OCI-LY7 (cell line): ENCODE results near the gene SPIRE2. TPM values are rescaled to one million over a fixed set of nuclear protein-coding genes. Genes with fewer than 3 reads are reported as not detected.

Experiments used
- BruUV-seq: library from RNA; stranded (reverse); fragments of 400-500 nt; replicated peaks from 2 replicates; lab custom pipeline; 2021; lab: Mats Ljungman, UMichigan
- CTCF ChIA-PET: fragments of 300-600 bp; sonication (Branson Sonifier 250); formaldehyde crosslinking; loops from one replicate; lab custom pipeline; 2022; ENCODE audit warnings: antibody characterized with exemption; ENCODE audit not compliant: unreplicated experiment; lab: Charles Lee
- POLR2A ChIA-PET: fragments of 300-600 bp; sonication (Branson Sonifier 250); formaldehyde crosslinking; loops from one replicate; lab custom pipeline; 2022; ENCODE audit warnings: antibody characterized with exemption; lab: Charles Lee
- DNase-seq: peaks from one replicate; pipeline ENCODE4 v3.0.0-alpha.2; 2015; ENCODE audit warnings: low spot score
- H2AFZ ChIP-seq: fragments of 200-600 bp; sonication (generic), shearing (Covaris generic); 2 replicates; pipeline ENCODE4 v1.6.1; 2014; ENCODE audit warnings: mild to moderate bottlenecking, antibody characterized with exemption, low read length, moderate library complexity
- H3K27ac ChIP-seq: fragments of 200-600 bp; sonication (generic); 2 replicates; pipeline ENCODE4 v1.5.1; 2014; ENCODE audit warnings: mixed run types, low read depth, mild to moderate bottlenecking, moderate library complexity, low read length, inconsistent platforms; ENCODE audit not compliant: poor library complexity, severe bottlenecking
- H3K36me3 ChIP-seq: fragments of 200-600 bp; sonication (generic); 2 replicates; pipeline ENCODE4 v1.6.1; 2014; ENCODE audit warnings: mild to moderate bottlenecking, antibody characterized with exemption, low read length, moderate library complexity, mixed read lengths; ENCODE audit not compliant: insufficient read depth
- H3K4me1 ChIP-seq: fragments of 200-600 bp; sonication (generic); 2 replicates; pipeline ENCODE4 v1.5.1; 2014; ENCODE audit warnings: mild to moderate bottlenecking, low read length; ENCODE audit not compliant: insufficient read depth, poor library complexity, severe bottlenecking
- H3K4me2 ChIP-seq: fragments of 200-600 bp; sonication (generic); 2 replicates; pipeline ENCODE4 v1.6.1; 2014; ENCODE audit warnings: mild to moderate bottlenecking, low read length
- H3K4me3 ChIP-seq: fragments of 200-600 bp; sonication (generic); 2 replicates; pipeline ENCODE4 v1.5.1; 2014; ENCODE audit warnings: mild to moderate bottlenecking, low read depth, low read length; ENCODE audit not compliant: poor library complexity, severe bottlenecking
- H3K79me2 ChIP-seq: fragments of 200-600 bp; sonication (generic); 2 replicates; pipeline ENCODE4 v1.6.1; 2016; ENCODE audit warnings: low read depth, mild to moderate bottlenecking, low read length, moderate library complexity, mixed read lengths; ENCODE audit not compliant: insufficient read depth
- H3K9me2 ChIP-seq: fragments of 200-600 bp; sonication (generic); 2 replicates; pipeline ENCODE4 v1.6.1; 2016; ENCODE audit warnings: mild to moderate bottlenecking, low read length, mixed read lengths; ENCODE audit not compliant: insufficient read depth
- H3K9me3 ChIP-seq: fragments of 200-600 bp; sonication (generic); 2 replicates; pipeline ENCODE4 v1.6.1; 2014; ENCODE audit warnings: mild to moderate bottlenecking, mixed run types, low read length, mixed read lengths
- H4K20me1 ChIP-seq: fragments of 200-600 bp; sonication (generic); 2 replicates; pipeline ENCODE4 v1.6.1; 2014; ENCODE audit warnings: mild to moderate bottlenecking, antibody characterized with exemption, low read length, moderate library complexity, mixed read lengths; ENCODE audit not compliant: insufficient read depth
- CTCF ChIP-seq: fragments of 200-600 bp; sonication (generic); conservative IDR thresholded peaks from 2 replicates; pipeline ENCODE4 v1.5.1; 2014; ENCODE audit warnings: mild to moderate bottlenecking, antibody characterized with exemption, low read length, moderate library complexity, mixed read lengths
- EZH2phosphoT487 ChIP-seq: fragments of 200-600 bp; sonication (generic); IDR thresholded peaks from 2 replicates; pipeline ENCODE4 v1.6.1; 2018; ENCODE audit warnings: low read depth, borderline replicate concordance, mild to moderate bottlenecking, mixed run types, antibody characterized with exemption, low read length, moderate library complexity, mixed read lengths
- intact Hi-C: fragments of 100-400 bp; cut with micrococcal nuclease; formaldehyde crosslinking; loops from one replicate; pipeline ENCODE4 v1.10.0; 2022; ENCODE audit not compliant: unreplicated experiment
- total RNA-seq, 2 experiments: library from RNA; depleted of rRNA in 1 of 2; stranded (reverse); fragments of >200 nt in 1 of 2; shearing (Covaris generic) in 1 of 2; gene quantifications; 2 replicates each; pipeline ENCODE4 v1.2.3, GENCODE V29; 2014 to 2022

SPIRE2 gene
- total RNA-seq, 2 experiments from 2014 or later = 7.1 to 48.5 TPM

GRCh38 chr16:89821438-89822187, 6.7 kb upstream of the SPIRE2 start:
- H3K9me2 ChIP-seq = no peaks in the 10 kb centered on the region
- H3K79me2 ChIP-seq = peaks cover 15% of the 10 kb centered on the region; the same call in 1 of the 2 replicates
- ChIA-PET POLR2A (no interaction called here), CTCF (no interaction called here)
- no peak overlapping the region for H3K4me3 ChIP-seq
- TF ChIP-seq EZH2phosphoT487 (no peak), CTCF (no peak)
- H3K27ac ChIP-seq = no peak overlapping the region
- peaks cover 45% of the 10 kb centered on the region for H3K4me1 ChIP-seq
- no peak overlapping the region for H2AFZ ChIP-seq
- BruUV-seq = no TSS peak
- H3K9me3 ChIP-seq = no peaks in the 10 kb centered on the region
- no peaks in the 10 kb centered on the region; the same call in 1 of the 2 replicates for H4K20me1 ChIP-seq
- no peaks in the 10 kb centered on the region for H3K36me3 ChIP-seq
- no peak for DNase-seq
- intact Hi-C loops = no loop called here
- no peak overlapping the region for H3K4me2 ChIP-seq

GRCh38 chr16:89822188-89823086, 5.8 kb upstream of the SPIRE2 start:
- TF ChIP-seq EZH2phosphoT487 (no peak), CTCF (no peak)
- CTCF ChIA-PET = no interaction called here
- Histone ChIP-seq H3K79me2 (peaks cover 12% of the 10 kb centered on the region; the same call in 1 of the 2 replicates), H3K27ac (no peak overlapping the region), H3K9me2 (no peaks in the 10 kb centered on the region), H3K4me3 (no peak overlapping the region), H3K9me3 (no peaks in the 10 kb centered on the region), H2AFZ (no peak overlapping the region), H4K20me1 (no peaks in the 10 kb centered on the region; the same call in 1 of the 2 replicates), H3K36me3 (no peaks in the 10 kb centered on the region), H3K4me1 (peaks cover 42% of the 10 kb centered on the region), H3K4me2 (peak overlapping the region; percentile 44)
- POLR2A ChIA-PET = no interaction called here
- BruUV-seq = no TSS peak
- no peak for DNase-seq
- intact Hi-C loops = no loop called here
